GM11168 (cell line): ENCODE measurements around the gene CEP55.
"Not testable (repeated sequence)": the region's sequence is repeated elsewhere in the genome, so short reads cannot be mapped to it uniquely, and the experiment has no call there.

Experiments used
- in situ Hi-C: fragments of 300-500 bp; cut with MboI; formaldehyde crosslinking; loops from one replicate; pipeline ENCODE4 v1.12.0; 2022; ENCODE audit warnings: low sequenced_read_pairs; ENCODE audit not compliant: unreplicated experiment

CEP55 gene

GRCh38 chr10:93501650-93502049 is 5.2 kb downstream of the CEP55 start:
- in situ Hi-C loops, result no loop called here

- in situ Hi-C loops, result no loop called here
Measured at GRCh38 chr10:93503075-93503474, 6.7 kb downstream of the CEP55 start.

GRCh38 chr10:93505075-93505474 is 8.7 kb downstream of the CEP55 start:
- in situ Hi-C loops, result no loop called here

GRCh38 chr10:93509816-93510215 is 13.4 kb downstream of the CEP55 start:
- in situ Hi-C loops, result no loop called here

- in situ Hi-C loops, result no loop called here
Measured at GRCh38 chr10:93512565-93512964, 16.2 kb downstream of the CEP55 start.

- in situ Hi-C loops, result no loop called here
Measured at GRCh38 chr10:93513091-93513490, 16.7 kb downstream of the CEP55 start.

- in situ Hi-C loops, result no loop called here
Measured at GRCh38 chr10:93514521-93514920, 18.1 kb downstream of the CEP55 start.

GRCh38 chr10:93515071-93516005 is 18.9 kb downstream of the CEP55 start:
- in situ Hi-C loops, result no loop called here

GRCh38 chr10:93516006-93516380 is 19.6 kb downstream of the CEP55 start:
- in situ Hi-C loops, result no loop called here

GRCh38 chr10:93518531-93518930 is 22.1 kb downstream of the CEP55 start:
- in situ Hi-C loops, result no loop called here

- in situ Hi-C loops, result no loop called here
Measured at GRCh38 chr10:93535293-93535692, 38.9 kb downstream of the CEP55 start.

- in situ Hi-C loops, result not testable (repeated sequence)
Measured at GRCh38 chr10:93540871-93541270, 44.5 kb downstream of the CEP55 start.

- in situ Hi-C loops, result no loop called here
Measured at GRCh38 chr10:93541402-93542357, 45.3 kb downstream of the CEP55 start.

- in situ Hi-C loops, result no loop called here
Measured at GRCh38 chr10:93542358-93542791, 46.0 kb downstream of the CEP55 start.

GRCh38 chr10:93546995-93547394 is 50.6 kb downstream of the CEP55 start:
- in situ Hi-C loops, result not testable (repeated sequence)

- in situ Hi-C loops, result no loop called here
Measured at GRCh38 chr10:93547522-93547921, 51.1 kb downstream of the CEP55 start.

- in situ Hi-C loops, result no loop called here
Measured at GRCh38 chr10:93548376-93549071, 52.1 kb downstream of the CEP55 start.

- in situ Hi-C loops, result loop anchor here (5.0 to 25.0 kb wide), 2 partner anchors 127 to 312 kb away; no protein-coding TSS in a partner anchor
Measured at GRCh38 chr10:93550606-93551005, 54.2 kb downstream of the CEP55 start.

- in situ Hi-C loops, result loop anchor here (5.0 to 25.0 kb wide), 2 partner anchors 125 to 310 kb away; no protein-coding TSS in a partner anchor
Measured at GRCh38 chr10:93552780-93553179, 56.4 kb downstream of the CEP55 start.
